ENCODE data around the gene SULT1C4. TPM values are rescaled to one million over a fixed set of nuclear protein-coding genes. Genes with fewer than 3 reads are reported as not detected.

Gene SULT1C4
- total RNA-seq, 1 experiment from 2014 or later, result not detected

GRCh38 chr2:108399479-108399878 is 21.7 kb downstream of the SULT1C4 start:
- BruUV-seq (replicated peaks), result no TSS peak
- H3K36me3 ChIP-seq (ENCODE audit: control insufficient read depth, insufficient read depth, low read length), result no peaks in the 10 kb centered on the region
- intact Hi-C loops (cut with micrococcal nuclease; ENCODE audit: unreplicated experiment), result no loop called here
- no peak for TF ChIP-seq POLR2AphosphoS5 (IDR thresholded peaks at IDR 0.05; ENCODE audit: low read depth, low read length)
- TF ChIP-seq TCF7L2 (IDR thresholded peaks at IDR 0.05; ENCODE audit: low read depth, low read length), result no peak
- no peak for TF ChIP-seq CTCF (IDR thresholded peaks at IDR 0.05)
- TF ChIP-seq SIN3A (IDR thresholded peaks at IDR 0.05; ENCODE audit: borderline replicate concordance, insufficient read depth, low read depth, low read length), result no peak
- TF ChIP-seq REST (IDR thresholded peaks at IDR 0.05; ENCODE audit: insufficient read depth in 1 of 2, low read depth in 2 of 2, low read length in 1 of 2), result no peak
- DNase-seq (ENCODE audit: low read depth, low spot score), result no peak
- no peak for ATAC-seq
- in situ Hi-C loops (cut with HindIII; ENCODE audit: low pct_unique_long_range_greater_than_20kb, low sequenced_read_pairs), result no loop called here
- ChIA-PET POLR2A (no interaction called here), CTCF (no interaction called here)
- H3K27me3 ChIP-seq (ENCODE audit: control insufficient read depth, insufficient read depth, low read length), result no peaks in the 10 kb centered on the region
- H3K4me1 ChIP-seq (ENCODE audit: control insufficient read depth, insufficient read depth, low read length), result no peaks in the 10 kb centered on the region
- H3K9me3 ChIP-seq (ENCODE audit: control insufficient read depth, insufficient read depth, low read depth, low read length), result peaks cover 4% of the 10 kb centered on the region; the same call in 1 of the 2 replicates
- no peak overlapping the region for H3K4me3 ChIP-seq (ENCODE audit: low read depth in 2 of 2, low read length in 2 of 2)
- no peak overlapping the region for H3K27ac ChIP-seq (ENCODE audit: low read length)

GRCh38 chr2:108401800-108402199 is 24.0 kb downstream of the SULT1C4 start:
- in situ Hi-C loops (cut with HindIII; ENCODE audit: low pct_unique_long_range_greater_than_20kb, low sequenced_read_pairs), result no loop called here
- CTCF ChIA-PET, result no interaction called here
- intact Hi-C loops (cut with micrococcal nuclease; ENCODE audit: unreplicated experiment), result no loop called here
- no TSS peak for BruUV-seq (replicated peaks)
- no peak overlapping the region for H3K27ac ChIP-seq (ENCODE audit: low read length)
- POLR2A ChIA-PET, result no interaction called here
- H3K36me3 ChIP-seq (ENCODE audit: control insufficient read depth, insufficient read depth, low read length), result no peaks in the 10 kb centered on the region
- no peaks in the 10 kb centered on the region for H3K4me1 ChIP-seq (ENCODE audit: control insufficient read depth, insufficient read depth, low read length)
- ATAC-seq, result no peak
- H3K9me3 ChIP-seq (ENCODE audit: control insufficient read depth, insufficient read depth, low read depth, low read length), result peaks cover 8% of the 10 kb centered on the region; the same call in 1 of the 2 replicates
- no peak for TF ChIP-seq TCF7L2 (IDR thresholded peaks at IDR 0.05; ENCODE audit: low read depth, low read length)
- no peak for TF ChIP-seq CTCF (IDR thresholded peaks at IDR 0.05)
- no peak for TF ChIP-seq REST (IDR thresholded peaks at IDR 0.05; ENCODE audit: insufficient read depth in 1 of 2, low read depth in 2 of 2, low read length in 1 of 2)
- no peak for TF ChIP-seq SIN3A (IDR thresholded peaks at IDR 0.05; ENCODE audit: borderline replicate concordance, insufficient read depth, low read depth, low read length)
- no peak for TF ChIP-seq POLR2AphosphoS5 (IDR thresholded peaks at IDR 0.05; ENCODE audit: low read depth, low read length)
- no peak for DNase-seq (ENCODE audit: low read depth, low spot score)
- no peak overlapping the region for H3K4me3 ChIP-seq (ENCODE audit: low read depth in 2 of 2, low read length in 2 of 2)
- no peaks in the 10 kb centered on the region for H3K27me3 ChIP-seq (ENCODE audit: control insufficient read depth, insufficient read depth, low read length)

Data from Panc1 (cell line).